Mucosa of descending colon (tissue), 3 donors: ENCODE results near the gene RUVBL1. TPM values are rescaled to one million over a fixed set of nuclear protein-coding genes. Genes with fewer than 3 reads are reported as not detected.

Experiments used
- ATAC-seq: fragments of 200-7000 bp; cut with Tn5 transposase; one replicate; pipeline ENCODE4 v1.9.1; 2020; ENCODE audit warnings: mild to moderate bottlenecking, moderate library complexity
- DNase-seq, 3 donors: peaks; one replicate each; pipeline ENCODE4 v3.0.0-alpha.2; 2020
- H3K36me3 ChIP-seq: fragments of 200-600 bp; one replicate; pipeline ENCODE4 v1.8.0; 2021; ENCODE audit warnings: low read depth, mild to moderate bottlenecking
- H3K4me1 ChIP-seq: fragments of 200-600 bp; one replicate; pipeline ENCODE4 v1.8.0; 2021; ENCODE audit warnings: low read depth, mild to moderate bottlenecking
- H3K4me3 ChIP-seq: fragments of 200-600 bp; one replicate; pipeline ENCODE4 v1.8.0; 2021; ENCODE audit warnings: mild to moderate bottlenecking
- H3K9me3 ChIP-seq: fragments of 200-600 bp; one replicate; pipeline ENCODE4 v1.8.0; 2021; ENCODE audit warnings: mild to moderate bottlenecking
- intact Hi-C, 2 donors: fragments of 100-400 bp; cut with DNase I in 1 of 2; cut with micrococcal nuclease in 1 of 2; formaldehyde crosslinking; loops; one replicate each; pipeline versions ENCODE4 v1.11.0 to v1.11.1; 2022; cut with DNase I, micrococcal nuclease
- total RNA-seq, 3 donors: library from RNA; stranded (reverse); fragmentation: NEBNext Ultra II Directional in 2 of 3; extraction: Animal tissue kit (Norgen Biotek cat#: 25700) in 2 of 3; gene quantifications; one replicate each; pipeline versions ENCODE4 v1.2.1 to v1.2.4, GENCODE V29; 2021 to 2023
- TF ChIP-seq, protein P1 (sequence below): fragments of 200-600 bp; IDR thresholded peaks from one replicate; pipeline ENCODE4 v1.8.0; 2022; ENCODE audit warnings: antibody characterized with exemption, mild to moderate bottlenecking
- donor health status: DM: no; HTN: no; CAD: no; lungs with moderate emphysema.
- donor health status: DM: no; HTN: no; CAD: no.
- donor health status: DM: no; HTN: yes; CAD: no.

The RUVBL1 gene
- total RNA-seq, 3 donors from 2014 or later = 12.1 to 19.0 (median 15.6) TPM

DNA sequence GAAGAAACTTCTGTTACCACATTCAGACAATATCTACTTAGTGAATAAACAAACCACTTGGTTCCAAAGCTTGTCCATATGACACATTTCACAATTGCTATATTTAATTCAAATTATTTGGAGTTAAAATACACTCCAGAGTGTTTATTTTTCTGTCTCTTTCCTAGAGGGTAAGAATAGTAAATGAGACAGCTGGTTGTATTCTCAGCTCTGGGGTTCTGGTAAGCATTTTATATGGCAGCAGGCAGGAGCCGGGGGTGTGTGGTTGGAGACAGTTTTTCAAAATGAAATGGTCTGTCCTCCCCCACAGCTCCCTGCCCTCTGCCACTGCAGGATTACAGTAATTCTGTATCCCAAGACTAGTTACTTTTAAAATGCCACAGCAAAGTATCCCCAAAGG lies 82.3 kb downstream of the RUVBL1 start:
- intact Hi-C loops = no loop called here

DNA sequence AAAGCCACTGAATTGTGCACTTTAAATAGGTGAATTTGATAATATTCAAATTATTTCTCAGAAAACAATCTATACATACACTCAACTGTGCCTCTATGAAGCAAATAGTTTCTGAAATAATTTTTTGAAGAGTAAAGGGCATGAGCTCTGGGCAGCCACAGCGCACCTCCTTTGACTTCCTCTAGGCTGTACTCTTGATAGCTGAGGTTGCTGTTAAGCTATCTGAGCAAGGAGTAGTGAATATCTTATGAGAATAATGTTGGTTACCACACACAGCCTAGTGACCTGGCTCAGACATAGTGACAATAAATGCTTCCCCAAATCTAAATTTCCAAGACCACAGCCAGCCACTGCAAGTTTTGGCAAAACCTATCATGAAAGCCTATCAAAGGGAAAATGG lies 83.0 kb downstream of the RUVBL1 start:
- Histone ChIP-seq H3K9me3 (no peaks in the 10 kb centered on the region), H3K36me3 (no peaks in the 10 kb centered on the region), H3K4me1 (no peaks in the 10 kb centered on the region), H3K4me3 (no peak overlapping the region)
- TF ChIP-seq, protein P1, sequence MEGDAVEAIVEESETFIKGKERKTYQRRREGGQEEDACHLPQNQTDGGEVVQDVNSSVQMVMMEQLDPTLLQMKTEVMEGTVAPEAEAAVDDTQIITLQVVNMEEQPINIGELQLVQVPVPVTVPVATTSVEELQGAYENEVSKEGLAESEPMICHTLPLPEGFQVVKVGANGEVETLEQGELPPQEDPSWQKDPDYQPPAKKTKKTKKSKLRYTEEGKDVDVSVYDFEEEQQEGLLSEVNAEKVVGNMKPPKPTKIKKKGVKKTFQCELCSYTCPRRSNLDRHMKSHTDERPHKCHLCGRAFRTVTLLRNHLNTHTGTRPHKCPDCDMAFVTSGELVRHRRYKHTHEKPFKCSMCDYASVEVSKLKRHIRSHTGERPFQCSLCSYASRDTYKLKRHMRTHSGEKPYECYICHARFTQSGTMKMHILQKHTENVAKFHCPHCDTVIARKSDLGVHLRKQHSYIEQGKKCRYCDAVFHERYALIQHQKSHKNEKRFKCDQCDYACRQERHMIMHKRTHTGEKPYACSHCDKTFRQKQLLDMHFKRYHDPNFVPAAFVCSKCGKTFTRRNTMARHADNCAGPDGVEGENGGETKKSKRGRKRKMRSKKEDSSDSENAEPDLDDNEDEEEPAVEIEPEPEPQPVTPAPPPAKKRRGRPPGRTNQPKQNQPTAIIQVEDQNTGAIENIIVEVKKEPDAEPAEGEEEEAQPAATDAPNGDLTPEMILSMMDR = no peak
- no peak for DNase-seq
- intact Hi-C loops = no loop called here
- ATAC-seq = no peak

More for the DNA sequence above, 82.3 kb downstream of the RUVBL1 start:
- Histone ChIP-seq H3K4me3 (no peak overlapping the region), H3K4me1 (no peaks in the 10 kb centered on the region), H3K9me3 (no peaks in the 10 kb centered on the region), H3K36me3 (no peaks in the 10 kb centered on the region)
- TF ChIP-seq, protein P1 = no peak
- DNase-seq = no peak
- ATAC-seq = no peak

DNA sequence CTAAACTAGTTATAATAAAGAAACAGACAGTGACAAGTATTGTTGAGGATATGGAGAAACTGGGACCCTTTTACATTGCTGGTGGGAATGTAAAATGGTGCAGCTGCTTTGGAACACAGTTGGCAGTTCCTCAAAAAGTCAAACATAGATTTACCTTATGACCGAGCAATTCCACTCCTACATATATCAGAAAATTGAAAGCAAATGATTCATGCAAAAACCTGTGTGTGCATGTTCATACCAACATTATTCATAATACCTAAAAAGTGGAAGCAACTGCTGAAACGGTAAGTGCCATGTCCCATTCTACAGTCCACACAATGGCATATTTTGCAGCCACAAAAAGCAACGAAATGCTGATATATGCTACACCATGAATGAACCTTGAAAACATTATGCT lies 83.6 kb downstream of the RUVBL1 start:
- DNase-seq (no peak), ATAC-seq (no peak)
- no peaks in the 10 kb centered on the region for H3K4me1 ChIP-seq
- TF ChIP-seq, protein P1 = no peak
- intact Hi-C loops = no loop called here
- H3K4me3 ChIP-seq = no peak overlapping the region
- no peaks in the 10 kb centered on the region for H3K9me3 ChIP-seq
- H3K36me3 ChIP-seq = no peaks in the 10 kb centered on the region

DNA sequence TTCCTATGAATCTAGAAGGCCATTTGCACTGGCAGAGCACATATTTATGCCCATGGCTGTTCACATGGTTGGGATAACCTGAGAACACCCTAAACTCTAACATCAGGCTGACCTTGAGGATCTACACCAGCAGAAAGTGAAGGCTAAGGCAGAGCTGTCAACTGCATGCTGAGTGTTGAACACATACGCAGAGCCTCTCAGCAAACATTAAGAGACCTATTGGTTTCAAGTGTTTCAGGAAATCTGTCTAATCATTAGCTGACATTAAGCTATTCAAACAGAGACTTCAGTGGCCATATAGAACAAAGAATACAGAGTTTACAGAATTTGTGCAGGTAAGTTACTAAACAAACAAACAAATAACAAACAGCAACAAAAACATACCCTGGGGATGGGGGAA lies 87.5 kb downstream of the RUVBL1 start:
- Histone ChIP-seq H3K4me3 (no peak overlapping the region), H3K36me3 (no peaks in the 10 kb centered on the region), H3K9me3 (no peaks in the 10 kb centered on the region), H3K4me1 (no peaks in the 10 kb centered on the region)
- intact Hi-C loops = no loop called here
- DNase-seq (no peak), ATAC-seq (no peak)
- TF ChIP-seq, protein P1 = no peak

DNA sequence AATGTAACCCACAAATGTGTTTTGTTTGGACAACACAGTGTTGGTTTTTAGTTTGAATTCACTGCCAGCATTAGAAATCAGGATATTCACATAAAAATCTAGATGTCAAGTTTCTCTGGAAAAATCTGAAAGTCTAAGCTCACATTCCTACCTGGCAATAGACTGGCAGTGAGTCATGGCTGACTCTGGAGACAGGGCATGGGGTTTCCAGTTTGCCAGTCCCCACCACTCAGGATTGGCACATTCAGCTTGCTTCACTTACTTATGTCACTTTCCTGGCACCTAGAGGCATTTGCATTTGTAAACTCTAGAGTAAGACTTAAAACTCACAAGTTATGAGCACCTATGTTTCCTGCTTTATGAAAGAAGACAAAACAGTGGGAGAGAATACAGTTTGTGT lies 90.5 kb downstream of the RUVBL1 start:
- ATAC-seq (no peak), DNase-seq (no peak)
- TF ChIP-seq, protein P1 = no peak
- no peaks in the 10 kb centered on the region for H3K36me3 ChIP-seq
- H3K4me1 ChIP-seq = no peaks in the 10 kb centered on the region
- intact Hi-C loops = no loop called here
- H3K4me3 ChIP-seq = no peak overlapping the region
- H3K9me3 ChIP-seq = no peaks in the 10 kb centered on the region

Other genes with a start within 250 kb of the RUVBL1 start
- gene KBTBD12, start 208.6 kb downstream of the RUVBL1 start, total RNA-seq = 1 to 10 TPM; 3.1 to 6.6 (median 5.5) TPM
- gene SEC61A1, start 71.4 kb downstream of the RUVBL1 start, total RNA-seq = 100 to 1,000 TPM; 111 to 159 (median 116) TPM
- gene EEFSEC, start 29.7 kb upstream of the RUVBL1 start, total RNA-seq = 10 to 100 TPM in 2 of 3 donors, 1 to 10 TPM in 1; 9.7 to 10.9 (median 10.8) TPM